ENCODE data around the gene GUCD1.

GUCD1 gene

DNA sequence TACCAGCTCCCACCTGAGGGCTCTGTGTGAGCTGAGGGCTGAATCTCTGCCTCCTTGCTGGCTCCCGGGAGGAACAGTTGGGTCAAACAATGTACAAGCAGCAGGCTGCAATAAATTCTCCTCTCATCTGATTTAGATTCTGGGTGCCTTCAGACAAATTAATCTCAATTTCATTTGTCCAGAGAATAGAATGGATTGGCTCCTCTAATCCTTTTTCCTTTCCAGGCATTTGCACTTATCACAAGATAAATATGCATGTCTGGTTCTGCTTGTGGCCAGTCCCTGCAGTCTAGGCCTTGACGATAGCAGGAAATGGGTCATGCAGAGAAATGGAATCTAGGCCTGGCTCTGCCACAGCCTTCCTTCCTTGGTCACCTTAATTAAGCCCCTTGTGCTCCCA is 31.1 kb downstream of the GUCD1 start:
- no peak for DNase-seq

DNA sequence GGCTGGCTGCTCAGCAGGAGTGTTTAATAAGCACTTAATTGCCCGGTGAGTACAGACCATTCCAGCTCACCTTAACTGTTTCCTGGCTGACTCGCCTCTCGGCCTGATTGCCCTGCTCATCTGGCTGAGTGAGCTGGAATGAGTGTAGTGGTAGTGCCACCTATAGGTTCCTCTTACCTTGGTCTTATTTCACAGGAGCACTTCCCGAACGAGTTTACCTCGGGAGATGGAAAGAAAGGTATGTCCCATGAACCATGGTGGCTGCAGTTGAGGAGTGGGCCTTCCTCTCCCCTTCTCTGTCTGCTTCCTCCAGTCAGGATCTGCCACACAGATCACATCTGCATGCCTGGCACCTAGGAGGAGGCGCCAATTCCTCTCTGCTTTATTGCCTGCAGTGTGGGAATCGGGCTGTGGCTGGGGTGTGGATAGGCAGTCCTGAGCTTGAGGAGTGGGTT is 33.1 kb downstream of the GUCD1 start:
- DNase-seq: peak in 1 of 2 experiments; percentile 30

DNA sequence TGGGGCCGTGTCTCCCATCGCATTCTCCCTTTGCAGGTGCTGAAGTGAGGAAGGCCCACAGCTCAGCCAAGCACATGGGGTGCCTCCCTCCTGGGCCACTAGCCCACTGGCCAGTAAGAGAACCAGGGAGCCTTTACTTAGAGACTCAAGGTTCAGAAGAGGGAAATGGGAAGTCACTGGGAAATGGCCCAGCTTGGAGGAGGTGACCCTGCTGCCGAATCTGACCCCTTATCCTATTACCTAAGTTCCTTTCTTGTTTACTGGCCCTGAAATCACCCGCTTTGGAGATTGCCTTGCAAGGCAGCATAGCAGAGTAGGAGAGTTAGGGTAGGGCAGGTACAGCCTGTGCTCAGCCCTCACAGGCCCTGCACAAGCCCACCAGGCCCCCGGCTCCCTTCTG is 35.4 kb downstream of the GUCD1 start:
- no peak for DNase-seq

DNA sequence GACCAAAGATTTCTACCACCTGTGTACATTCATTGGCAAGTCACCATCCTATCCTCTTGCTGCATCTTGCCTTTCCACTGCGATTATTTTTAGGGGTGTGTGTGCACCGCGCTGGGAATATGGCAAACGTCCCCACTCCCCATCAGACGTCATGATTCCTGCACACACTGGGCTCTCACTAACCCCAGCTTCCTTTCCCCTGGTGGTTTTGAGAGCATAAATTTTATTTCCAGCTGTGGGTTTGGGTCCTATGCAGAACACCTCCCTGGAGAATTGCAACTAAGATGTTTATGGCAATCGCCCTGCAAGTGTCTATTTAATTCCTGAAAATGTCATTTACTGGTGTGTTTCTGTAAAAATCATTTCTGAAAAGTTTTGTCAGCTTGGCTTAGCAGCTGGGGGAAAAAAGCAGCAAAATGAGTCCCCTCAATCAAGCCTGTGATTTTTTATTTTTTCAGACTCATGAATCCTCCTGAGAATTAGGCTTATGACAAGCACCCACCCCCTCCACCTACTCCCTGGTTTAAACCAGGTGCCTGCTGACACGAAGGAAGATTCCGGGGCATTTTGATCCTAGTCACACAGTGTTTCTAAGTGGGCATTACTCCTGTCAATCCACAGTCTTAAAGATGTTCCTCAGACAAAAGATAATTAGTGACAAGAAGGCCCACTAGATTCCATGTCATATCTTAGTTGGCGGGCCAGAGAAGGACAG is 36.0 kb downstream of the GUCD1 start:
- no peak for DNase-seq

DNA sequence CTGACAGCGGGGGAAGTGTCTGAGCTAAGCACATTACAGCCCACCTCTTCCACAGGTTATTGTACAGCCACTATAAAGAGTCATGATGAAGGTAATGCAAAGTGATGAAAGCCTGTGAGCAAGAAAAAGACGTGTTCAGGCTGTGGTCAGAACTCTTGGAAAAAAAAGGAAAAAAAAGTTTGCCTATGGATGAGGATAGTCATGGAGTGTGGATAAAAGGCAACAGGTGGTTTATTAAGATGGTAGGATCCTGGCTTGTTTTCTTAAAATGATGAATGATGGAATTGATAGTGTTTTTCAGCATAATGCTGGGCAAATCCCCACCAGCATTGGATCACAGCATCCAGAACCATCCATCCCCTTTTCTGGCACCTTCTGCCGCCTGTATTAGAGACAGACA is 36.7 kb downstream of the GUCD1 start:
- no peak for DNase-seq

DNA sequence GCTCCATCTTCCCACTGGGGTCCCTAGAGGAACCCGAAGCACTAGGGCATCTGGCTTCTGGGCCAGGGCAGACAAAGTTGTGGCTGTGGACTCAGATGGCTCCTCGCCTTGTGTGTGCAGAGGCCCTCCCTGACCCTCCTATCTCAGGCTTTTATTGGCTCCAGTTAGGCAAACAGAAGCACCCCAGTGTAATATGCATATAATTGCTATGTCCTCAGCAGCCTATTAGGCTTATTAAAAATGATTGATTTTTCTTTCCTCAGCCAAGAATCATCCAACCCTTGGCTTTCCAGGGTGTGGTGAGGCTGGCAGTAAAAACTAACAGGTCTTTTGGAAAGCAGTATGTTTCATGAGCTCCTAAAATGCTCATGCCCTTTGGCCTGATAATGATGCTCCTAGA is 37.5 kb downstream of the GUCD1 start:
- no peak for DNase-seq

DNA sequence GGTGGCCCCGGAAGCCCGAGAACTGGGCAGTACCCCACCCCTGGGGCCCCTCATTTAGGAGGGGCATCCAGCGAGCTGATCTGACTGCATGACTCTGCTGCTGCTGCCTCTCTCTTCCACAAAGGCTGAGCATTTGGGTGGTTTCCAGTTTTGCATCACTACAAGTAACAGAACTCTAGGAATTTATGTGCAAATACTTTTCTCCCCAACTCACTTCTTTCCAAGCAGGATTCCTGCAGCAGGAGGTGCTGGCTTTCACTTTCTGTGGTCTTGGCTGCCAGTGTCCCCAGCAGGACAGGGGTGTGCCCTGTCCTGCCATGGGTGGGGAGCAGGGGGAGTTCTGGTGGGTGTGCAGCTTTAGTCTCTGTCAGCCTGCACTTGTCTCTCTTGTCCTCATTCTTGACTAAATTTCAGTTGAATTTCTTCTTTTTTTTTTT is 38.6 kb downstream of the GUCD1 start:
- no peak for DNase-seq

DNA sequence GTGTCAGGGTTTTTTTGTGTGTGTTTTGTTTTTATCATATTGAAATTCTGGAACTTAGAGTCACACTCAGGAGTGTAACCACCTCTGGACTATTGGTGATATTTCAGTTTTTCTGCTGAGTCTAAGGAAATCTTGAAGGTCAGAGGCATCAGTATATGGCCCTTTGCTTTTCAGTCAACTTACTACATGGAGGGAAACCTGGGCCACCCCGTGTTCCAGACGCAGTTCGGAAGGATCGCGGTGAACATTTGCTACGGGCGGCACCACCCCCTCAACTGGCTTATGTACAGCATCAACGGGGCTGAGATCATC is 40.0 kb downstream of the GUCD1 start:
- DNase-seq: no peak

DNA sequence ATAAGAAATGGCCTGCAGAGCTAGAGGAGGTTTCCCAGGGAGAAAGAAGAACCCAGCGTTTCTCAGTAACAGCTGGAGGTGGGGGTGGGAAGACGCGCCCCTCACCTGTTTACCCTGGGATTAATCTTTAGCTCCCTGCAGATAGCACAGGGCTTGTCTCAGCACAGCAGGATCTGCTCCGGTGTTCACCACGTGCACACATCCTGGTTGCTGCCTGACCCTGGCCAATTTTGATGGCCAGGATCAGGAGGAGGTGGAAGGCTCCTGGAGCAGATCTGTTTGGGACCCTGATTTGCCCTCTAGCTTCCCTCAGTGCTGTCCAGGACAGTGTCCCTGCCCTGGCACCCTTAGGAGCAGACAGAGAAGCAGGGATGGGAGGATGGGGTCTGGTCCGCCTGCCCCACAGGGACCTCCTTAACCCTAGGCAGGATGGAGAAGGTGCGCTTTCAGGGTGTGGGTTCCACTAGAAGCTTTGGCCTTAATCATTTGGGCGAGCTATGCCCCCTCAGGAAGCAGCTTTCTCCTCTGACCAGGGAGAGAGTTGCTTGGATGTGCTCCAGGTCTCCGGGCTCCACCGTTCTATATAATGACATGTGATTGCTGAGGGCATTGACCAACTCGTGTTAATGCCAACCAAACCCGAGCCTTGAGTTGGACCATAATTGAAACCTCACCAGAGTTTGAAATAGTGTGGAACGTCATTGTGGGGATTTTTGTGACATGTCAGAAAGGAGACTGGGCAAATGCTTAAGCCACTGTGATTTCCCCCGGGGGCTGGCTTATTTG is 40.5 kb downstream of the GUCD1 start:
- DNase-seq: no peak

DNA sequence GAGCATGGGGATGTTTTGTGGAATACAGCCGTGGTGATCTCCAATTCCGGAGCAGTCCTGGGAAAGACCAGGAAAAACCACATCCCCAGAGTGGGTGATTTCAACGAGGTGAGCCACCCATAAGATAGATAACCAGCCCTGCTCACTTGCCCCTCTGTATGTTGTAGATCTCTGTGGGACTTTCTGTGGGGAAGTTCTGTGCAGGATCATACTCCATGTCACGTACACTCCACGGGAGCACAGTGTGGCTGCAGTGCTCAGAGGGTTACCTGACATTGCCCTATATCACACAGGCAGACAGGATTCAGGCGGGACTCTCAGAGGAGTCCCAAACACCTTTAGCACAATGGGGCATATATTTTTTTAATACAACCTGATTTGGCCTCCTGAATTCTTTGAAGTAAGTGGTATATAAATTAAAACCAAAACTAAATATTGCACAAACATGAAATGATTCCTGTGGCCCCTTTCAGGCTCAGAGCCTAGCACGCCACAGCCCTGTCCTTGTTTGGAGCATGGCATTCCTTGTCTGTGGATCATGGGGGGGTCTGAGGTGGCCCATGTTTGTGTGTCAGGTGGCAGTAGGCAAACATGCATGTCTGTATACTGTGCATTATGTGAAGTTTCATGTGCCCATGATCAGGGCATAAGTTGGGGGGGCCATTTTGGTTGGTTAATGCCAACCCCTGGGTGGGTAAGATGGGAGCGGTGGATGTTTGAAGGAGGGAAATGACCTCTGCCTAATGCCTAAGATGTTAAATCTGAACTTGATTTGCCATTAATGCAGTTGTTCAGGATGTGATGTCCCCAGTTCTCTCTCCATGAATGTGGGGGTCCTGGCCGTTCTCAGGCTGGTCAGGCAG is 41.3 kb downstream of the GUCD1 start:
- DNase-seq: no peak

DNA sequence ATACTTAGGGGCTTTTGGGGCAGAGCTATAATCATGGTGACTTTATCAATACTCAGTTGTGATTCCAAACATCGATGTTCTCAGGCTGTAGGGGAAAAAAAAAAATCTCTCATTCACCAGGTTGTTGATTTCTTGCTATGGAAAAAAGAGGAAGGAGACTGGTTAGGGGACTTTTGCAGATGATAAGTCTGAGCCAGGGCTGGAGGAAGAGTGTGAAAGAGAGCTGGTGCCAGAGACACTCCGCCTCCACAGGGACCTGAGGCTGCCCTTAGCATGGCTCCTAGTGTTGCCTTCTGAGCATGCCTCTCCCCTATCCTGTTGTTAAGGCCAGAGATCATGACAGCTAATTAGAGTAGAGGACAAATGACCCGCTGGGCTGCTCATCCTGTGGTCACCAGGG is 42.9 kb downstream of the GUCD1 start:
- DNase-seq: no peak

DNA sequence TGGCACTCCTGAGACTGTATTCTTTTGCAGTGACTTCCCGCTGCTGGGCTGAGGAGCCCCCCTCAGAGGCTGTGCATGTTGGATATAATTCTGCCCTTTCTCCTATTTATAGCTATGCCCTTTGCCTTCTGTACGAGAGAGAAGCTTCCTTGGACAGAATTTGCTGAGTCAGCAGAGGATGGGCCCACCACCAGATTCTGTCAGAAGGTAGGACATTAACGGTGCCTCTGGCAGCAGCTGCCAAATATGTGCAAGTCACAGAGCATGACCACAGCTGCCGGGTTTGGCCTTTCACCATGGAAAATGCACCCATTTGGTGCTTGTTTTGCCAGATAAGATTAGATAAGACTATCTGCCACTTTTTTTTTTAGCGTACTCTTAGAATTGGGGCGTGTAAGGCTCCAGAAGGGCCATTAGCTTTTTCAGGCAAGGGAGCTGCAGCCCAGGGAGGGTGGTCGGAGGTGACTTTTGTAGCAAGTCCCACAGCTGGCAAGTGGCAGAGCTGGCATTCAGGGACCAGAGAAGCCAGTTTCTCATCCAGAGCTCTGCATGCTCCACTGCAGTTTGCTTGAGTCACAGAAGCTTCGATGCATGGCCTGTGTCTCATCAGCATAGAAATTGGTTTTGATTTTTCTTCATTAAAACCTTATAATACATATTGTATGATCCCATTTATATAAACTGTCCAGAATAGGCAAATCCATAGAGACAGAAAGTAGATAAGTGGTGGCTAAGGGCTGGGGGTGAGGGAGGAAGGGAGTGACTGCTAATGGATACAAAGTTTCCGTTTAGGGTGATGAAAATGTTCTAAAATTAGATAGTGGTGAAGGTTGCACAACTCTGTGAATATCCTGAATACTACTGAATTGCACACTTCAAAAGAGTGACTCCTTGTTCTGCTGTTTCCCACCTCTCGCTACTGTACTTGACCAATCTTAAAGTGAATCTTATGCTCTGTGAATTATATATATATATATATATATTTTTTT is 44.0 kb downstream of the GUCD1 start:
- DNase-seq: no peak

DNA sequence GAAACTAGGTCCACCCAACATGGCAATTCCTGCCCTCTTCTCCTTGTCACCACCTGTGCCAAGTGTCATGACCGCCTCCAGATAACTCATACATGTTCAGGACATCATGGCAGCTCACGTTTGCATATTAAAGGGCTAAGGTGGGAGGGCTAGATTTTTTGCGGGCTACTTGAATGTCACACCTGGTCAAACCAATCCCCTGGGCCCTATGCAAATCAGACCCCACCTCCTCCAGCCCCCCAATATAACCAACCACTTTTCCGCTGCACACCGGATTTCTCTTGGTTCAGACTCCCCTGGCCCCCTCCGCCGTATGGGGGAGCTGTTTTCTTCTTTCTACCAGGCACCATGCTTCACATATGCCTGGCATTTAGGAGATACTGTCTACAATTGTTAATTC is 47.2 kb downstream of the GUCD1 start:
- no peak for DNase-seq

DNA sequence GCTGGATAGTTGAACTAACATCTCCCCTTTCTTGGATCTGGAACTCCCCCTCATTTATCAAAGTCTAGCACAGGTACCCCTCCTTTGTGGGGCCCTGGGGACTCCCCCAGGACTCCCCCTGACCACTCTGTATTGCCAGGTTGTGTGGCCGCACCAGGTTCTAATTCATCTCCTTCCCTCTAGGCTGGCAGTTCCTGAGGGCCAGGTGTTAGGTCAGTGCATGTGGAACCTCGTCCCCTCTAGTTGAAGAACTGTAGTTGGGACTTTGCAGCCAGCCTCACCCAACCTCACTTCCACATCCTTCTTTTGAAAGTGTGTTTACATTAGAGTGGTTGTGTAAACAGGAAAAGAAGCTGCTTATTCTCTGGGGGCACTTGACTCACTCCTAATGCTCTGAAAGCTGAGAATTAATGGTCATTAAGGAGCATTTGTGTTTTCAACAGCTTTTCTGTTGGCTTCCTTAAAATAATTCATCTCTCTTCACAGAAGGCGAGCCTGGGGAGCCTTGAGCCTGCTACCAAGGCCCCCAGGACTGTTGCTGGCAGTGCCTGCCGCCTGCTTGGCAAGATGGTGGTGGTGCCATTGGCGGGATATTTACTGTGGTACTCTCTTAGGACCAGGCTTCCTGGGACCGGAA is 48.0 kb downstream of the GUCD1 start:
- DNase-seq: no peak

DNA sequence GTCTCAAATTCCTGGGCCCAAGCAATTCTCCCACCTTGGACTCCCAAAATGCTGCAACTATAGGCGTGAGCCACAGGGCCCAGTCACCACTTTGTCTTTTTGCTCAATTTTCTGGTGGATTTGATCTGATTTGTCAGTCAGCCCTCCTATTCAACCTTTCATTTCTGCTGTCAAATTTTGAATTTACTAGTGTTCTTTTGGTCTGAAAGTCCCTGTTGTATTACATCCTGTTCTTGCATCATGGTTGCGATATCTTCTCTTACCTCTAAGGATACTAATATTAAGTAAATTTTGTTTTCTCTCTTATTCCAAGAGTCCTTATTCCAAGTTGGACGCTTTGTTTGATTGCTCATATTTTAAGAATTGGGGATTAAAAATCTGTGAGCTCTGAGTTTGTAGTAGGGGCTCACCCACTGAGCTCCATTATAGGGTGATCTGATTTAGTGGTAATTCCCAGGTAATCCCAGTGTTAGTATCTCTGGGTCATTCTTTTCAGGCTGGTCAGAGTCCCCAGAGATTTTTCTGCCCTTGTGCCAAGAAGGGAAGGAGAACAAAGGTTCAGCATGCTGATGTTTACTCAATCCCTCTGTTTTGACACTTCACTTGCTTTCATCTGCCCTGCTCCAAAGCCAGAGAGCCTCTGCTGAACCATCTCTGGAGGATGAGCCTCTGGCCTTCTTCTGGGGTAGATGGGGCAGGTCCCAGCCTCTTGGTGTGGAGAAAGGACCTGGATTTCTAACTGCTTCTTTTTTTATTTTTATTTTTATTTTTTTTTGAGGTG is 49.8 kb downstream of the GUCD1 start:
- DNase-seq: no peak

DNA sequence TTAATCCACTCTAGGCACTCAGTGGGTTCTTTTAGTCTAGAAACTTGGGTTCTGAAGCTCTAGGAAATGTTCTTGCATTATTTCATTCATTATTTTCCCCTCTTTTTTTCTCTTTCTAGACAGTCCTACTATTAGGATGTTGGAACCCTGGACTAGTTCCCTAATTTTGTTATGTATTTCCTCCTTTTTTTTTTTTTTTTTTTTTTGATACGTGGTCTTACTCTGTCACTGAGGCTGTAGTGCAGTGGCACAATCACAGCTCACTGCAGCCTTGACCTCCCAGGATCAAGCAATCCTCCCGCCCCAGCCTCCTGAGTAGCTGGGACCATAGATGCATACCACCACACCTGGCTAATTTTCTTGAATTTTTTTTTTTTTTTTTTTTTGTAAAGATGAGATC is 50.4 kb downstream of the GUCD1 start:
- DNase-seq: no peak

DNA sequence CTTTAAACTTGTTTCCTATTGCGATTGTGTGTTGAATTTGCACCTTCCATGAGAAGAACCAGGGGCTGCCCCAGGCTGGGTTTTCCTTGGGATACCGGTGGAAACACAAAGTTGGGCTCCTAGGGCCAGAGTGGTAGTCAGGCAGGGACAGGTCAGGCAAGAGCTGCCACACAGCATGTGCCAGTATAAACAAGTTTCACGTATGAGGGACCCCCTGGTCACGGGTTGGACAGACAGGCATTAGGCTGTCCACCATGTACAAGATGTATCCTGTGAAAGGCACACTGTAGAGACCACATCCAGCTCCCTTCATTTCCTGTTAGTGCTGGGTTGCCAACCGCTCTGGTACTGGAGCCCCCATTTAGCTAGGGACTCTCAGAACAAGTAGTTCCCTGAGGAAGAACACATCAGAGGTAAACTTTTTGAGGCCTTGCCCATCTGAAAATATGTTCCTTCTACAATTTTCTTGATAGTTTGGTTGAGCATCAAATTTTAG is 51.0 kb downstream of the GUCD1 start:
- DNase-seq: no peak

DNA sequence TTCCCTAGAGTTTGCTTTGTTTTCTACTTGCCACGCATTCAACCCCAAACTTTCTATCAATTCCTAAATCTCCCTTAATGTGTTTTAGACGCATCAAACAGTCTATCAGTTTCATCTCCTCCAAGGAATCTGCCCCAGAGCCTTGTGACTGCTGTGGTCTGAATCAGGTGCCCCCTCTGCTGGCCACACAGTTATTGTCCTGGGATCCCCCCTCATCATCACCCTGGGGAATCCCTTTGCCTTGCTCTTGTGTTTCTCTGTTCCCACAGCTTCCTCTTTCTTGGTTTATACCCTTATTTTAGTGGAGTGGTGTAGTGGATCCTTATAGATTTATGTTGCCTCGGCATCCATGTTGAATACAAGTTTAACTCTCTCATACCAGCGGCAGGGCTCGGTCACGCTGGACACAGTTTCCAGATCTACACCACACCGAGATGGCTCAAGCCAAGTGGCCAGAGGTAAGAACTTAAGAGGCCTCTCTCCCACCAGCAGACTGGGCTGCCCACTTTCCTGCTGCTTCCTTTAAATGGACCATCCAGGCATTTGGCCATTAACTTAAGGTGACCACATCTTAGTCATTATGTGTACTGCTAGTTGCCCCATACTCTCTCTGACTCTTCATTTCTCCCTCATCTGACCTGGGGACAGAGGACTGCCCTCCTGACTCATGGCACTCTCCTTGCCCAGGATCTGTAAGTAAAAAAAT is 51.6 kb downstream of the GUCD1 start:
- DNase-seq: no peak

DNA sequence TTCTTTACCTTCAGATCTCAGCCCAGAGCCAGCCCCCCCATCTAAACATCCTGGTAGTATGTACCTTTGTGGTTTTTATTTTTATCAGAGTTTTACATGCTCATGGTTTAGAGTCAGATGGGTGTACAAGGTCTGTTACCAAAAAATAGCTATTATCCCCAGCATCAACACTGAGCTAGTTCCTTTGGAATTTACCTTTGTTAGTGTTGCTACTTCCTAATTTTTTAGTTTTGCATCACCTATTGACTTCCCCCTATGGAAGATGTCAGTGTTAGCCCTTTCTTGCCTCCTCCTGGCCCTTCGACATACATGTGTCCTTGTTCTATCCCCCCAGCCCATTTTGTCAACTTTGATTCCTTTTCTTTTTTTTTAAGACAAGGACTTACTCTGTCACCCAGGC is 52.4 kb downstream of the GUCD1 start:
- DNase-seq: no peak

DNA sequence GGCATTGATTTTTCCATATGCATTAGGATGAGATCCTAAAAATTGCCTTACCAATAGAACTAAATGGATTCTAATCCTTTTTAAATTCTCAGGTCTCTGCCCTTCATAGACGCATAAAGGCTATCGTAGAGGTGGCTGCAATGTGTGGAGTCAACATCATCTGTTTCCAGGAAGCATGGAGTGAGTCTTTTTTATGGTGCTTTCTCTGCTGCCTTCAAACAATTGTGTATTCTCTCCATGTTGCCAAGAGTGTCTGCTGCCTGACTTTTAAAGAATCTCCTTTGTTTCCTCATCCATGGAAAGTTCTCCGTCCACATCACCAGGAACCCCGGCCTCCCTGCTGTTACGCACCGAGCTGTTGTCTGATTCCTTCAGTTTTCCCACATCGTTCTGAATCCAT is 52.9 kb downstream of the GUCD1 start:
- DNase-seq: no peak

Measured in cerebellar nuclear complex (tissue), 1 donor.